ENCODE measurements around the gene HSD17B2.

HSD17B2 gene

GRCh38 chr16:82071421-82071820, 36.4 kb downstream of the HSD17B2 start:
- Histone ChIP-seq H3K36me3 (no peaks in the 10 kb centered on the region), H3K27ac (no peak overlapping the region), H3K27me3 (peaks cover 0 to 6% of the 10 kb centered on the region in 2 donors), H3K4me1 (no peaks in the 10 kb centered on the region), H3K4me3 (no peak overlapping the region), H3K9me3 (no peaks in the 10 kb centered on the region)
- TF ChIP-seq CTCF (IDR thresholded peaks at IDR 0.05): no peak
- intact Hi-C loops (cut with DNase I; ENCODE audit: low total_unique reads): no loop called here
- no peak for DNase-seq

- no peak for DNase-seq
- peaks cover 0 to 6% of the 10 kb centered on the region in 2 donors for H3K27me3 ChIP-seq
- H3K9me3 ChIP-seq: peaks cover 0 to 7% (median 4%) of the 10 kb centered on the region in 3 donors
- H3K27ac ChIP-seq: no peak overlapping the region
- no peaks in the 10 kb centered on the region for H3K36me3 ChIP-seq
- no peak overlapping the region for H3K4me3 ChIP-seq
- no peaks in the 10 kb centered on the region for H3K4me1 ChIP-seq
- intact Hi-C loops (cut with DNase I; ENCODE audit: low total_unique reads): no loop called here
- no peak for TF ChIP-seq CTCF (IDR thresholded peaks at IDR 0.05)
Measured at GRCh38 chr16:82072313-82072712, 37.3 kb downstream of the HSD17B2 start.

GRCh38 chr16:82074019-82074558, 39.0 kb downstream of the HSD17B2 start:
- no peak for DNase-seq
- Histone ChIP-seq H3K36me3 (no peaks in the 10 kb centered on the region), H3K4me3 (no peak overlapping the region), H3K27me3 (peaks cover 0 to 6% of the 10 kb centered on the region in 2 donors), H3K9me3 (peaks cover 0 to 13% (median 5%) of the 10 kb centered on the region in 3 donors), H3K27ac (no peak overlapping the region), H3K4me1 (no peaks in the 10 kb centered on the region)
- intact Hi-C loops (cut with DNase I; ENCODE audit: low total_unique reads): no loop called here
- TF ChIP-seq CTCF (IDR thresholded peaks at IDR 0.05): no peak

- intact Hi-C loops (cut with DNase I; ENCODE audit: low total_unique reads): no loop called here
Measured at GRCh38 chr16:82078125-82078524, 43.1 kb downstream of the HSD17B2 start.

GRCh38 chr16:82079892-82080291, 44.8 kb downstream of the HSD17B2 start:
- no peak overlapping the region for H3K27ac ChIP-seq
- no peaks in the 10 kb centered on the region for H3K4me1 ChIP-seq
- no peak for TF ChIP-seq CTCF (IDR thresholded peaks at IDR 0.05)
- no peaks in the 10 kb centered on the region for H3K36me3 ChIP-seq
- DNase-seq: no peak
- H3K27me3 ChIP-seq: peaks cover 0 to 3% of the 10 kb centered on the region in 2 donors
- intact Hi-C loops (cut with DNase I; ENCODE audit: low total_unique reads): no loop called here
- H3K4me3 ChIP-seq: no peak overlapping the region
- H3K9me3 ChIP-seq: peaks cover 0 to 13% (median 5%) of the 10 kb centered on the region in 3 donors

More at GRCh38 chr16:82078125-82078524, 43.1 kb downstream of the HSD17B2 start:
- Histone ChIP-seq H3K36me3 (no peaks in the 10 kb centered on the region), H3K4me3 (no peak overlapping the region), H3K27ac (no peak overlapping the region), H3K4me1 (no peaks in the 10 kb centered on the region), H3K27me3 (no peaks in the 10 kb centered on the region), H3K9me3 (peaks cover 0 to 13% (median 5%) of the 10 kb centered on the region in 3 donors)
- no peak for DNase-seq
- no peak for TF ChIP-seq CTCF (IDR thresholded peaks at IDR 0.05)

- Histone ChIP-seq H3K27ac (no peak overlapping the region), H3K36me3 (no peaks in the 10 kb centered on the region), H3K4me3 (no peak overlapping the region), H3K4me1 (no peaks in the 10 kb centered on the region), H3K9me3 (peaks cover 0 to 13% (median 5%) of the 10 kb centered on the region in 3 donors), H3K27me3 (peaks cover 0 to 3% of the 10 kb centered on the region in 2 donors)
- intact Hi-C loops (cut with DNase I; ENCODE audit: low total_unique reads): no loop called here
- no peak for DNase-seq
- TF ChIP-seq CTCF (IDR thresholded peaks at IDR 0.05): no peak
Measured at GRCh38 chr16:82081264-82081663, 46.2 kb downstream of the HSD17B2 start.

Measured in tibial artery (tissue), 4 donors.